Thyroid gland (tissue), 4 donors: Measurements from ENCODE around the gene ANTXR2.

Source experiments
- POLR2A ChIP-seq, 2 donors: fragments of 450-650 bp; IDR thresholded peaks; one replicate each; pipeline ENCODE4 v1.6.1; 2017; ENCODE audit warnings: antibody characterized with exemption in 2 of 2, mild to moderate bottlenecking in 2 of 2, moderate library complexity in 1 of 2
- TF ChIP-seq, protein P1 (sequence below), 6 experiments: fragments of 200-600 bp in 3 of 6; fragments of 450-650 bp in 3 of 6; sonication (generic) in 3 of 6; IDR thresholded peaks; one replicate each; pipeline ENCODE4 v1.5.1; 2016 to 2019; ENCODE audit warnings: antibody characterized with exemption in 6 of 6, mild to moderate bottlenecking in 2 of 6, inconsistent platforms in 1 of 6, moderate library complexity in 1 of 6

DNA sequence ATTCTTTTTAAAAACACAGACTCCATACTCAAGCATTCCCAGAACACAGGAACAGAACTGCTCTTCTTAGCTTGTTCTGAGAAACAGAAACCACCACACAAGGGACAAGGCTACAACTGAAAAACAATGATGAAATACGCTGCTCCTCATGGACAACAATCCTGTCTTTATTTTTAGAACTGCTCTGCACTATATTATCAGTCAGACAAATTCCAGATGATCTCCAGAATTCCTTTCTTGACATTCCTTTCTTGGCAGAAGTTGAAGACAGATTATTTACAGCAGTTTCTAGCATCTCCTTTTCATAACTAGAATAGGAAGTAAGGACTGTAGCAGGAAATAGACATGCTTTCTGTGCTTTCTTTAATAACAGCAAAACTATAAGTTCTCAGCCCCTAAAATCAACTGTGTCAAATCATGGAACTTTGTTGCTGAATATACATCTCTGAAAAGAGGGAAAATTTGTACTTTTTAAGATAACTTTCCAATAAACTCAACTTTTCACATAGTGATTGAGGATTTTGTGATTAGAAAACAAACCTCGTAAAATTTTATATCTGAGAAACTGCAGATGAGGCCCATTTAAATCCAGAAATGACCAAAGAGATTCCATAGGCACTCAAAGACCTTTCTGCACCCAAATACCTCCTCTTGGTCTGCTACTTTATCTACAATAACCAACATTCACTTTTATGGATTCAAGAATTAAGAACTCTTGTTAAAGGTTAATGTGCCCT lies 35.9 kb downstream of the ANTXR2 start:
- TF ChIP-seq, protein P1, sequence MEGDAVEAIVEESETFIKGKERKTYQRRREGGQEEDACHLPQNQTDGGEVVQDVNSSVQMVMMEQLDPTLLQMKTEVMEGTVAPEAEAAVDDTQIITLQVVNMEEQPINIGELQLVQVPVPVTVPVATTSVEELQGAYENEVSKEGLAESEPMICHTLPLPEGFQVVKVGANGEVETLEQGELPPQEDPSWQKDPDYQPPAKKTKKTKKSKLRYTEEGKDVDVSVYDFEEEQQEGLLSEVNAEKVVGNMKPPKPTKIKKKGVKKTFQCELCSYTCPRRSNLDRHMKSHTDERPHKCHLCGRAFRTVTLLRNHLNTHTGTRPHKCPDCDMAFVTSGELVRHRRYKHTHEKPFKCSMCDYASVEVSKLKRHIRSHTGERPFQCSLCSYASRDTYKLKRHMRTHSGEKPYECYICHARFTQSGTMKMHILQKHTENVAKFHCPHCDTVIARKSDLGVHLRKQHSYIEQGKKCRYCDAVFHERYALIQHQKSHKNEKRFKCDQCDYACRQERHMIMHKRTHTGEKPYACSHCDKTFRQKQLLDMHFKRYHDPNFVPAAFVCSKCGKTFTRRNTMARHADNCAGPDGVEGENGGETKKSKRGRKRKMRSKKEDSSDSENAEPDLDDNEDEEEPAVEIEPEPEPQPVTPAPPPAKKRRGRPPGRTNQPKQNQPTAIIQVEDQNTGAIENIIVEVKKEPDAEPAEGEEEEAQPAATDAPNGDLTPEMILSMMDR (IDR thresholded peaks at IDR 0.05) = no peak
- no peak for TF ChIP-seq POLR2A (IDR thresholded peaks at IDR 0.05)
